Measurements from ENCODE around the gene TMEM62. TPM values are rescaled to one million over a fixed set of nuclear protein-coding genes. Genes with fewer than 3 reads are reported as not detected.

The TMEM62 gene
- total RNA-seq, 2 donors from 2014 or later, result 33.0 to 34.2 TPM

DNA sequence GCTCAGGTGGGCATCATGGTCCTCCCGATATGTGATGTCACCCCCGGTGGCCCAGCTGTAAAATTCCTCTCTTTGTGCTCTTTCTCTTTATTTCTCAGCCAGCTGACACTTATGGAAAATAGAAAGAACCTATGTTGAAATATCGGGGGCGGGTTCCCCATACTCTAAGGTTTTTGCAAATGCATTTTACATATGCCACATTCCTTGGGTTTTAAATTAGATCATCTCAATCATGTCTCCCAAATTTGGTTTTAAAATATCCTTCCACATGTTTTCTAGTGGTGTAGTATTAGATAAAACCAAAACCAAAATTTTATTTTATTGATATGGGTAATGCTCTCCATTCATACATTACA lies 4.4 kb upstream of the TMEM62 start:
- TF ChIP-seq, protein P1, sequence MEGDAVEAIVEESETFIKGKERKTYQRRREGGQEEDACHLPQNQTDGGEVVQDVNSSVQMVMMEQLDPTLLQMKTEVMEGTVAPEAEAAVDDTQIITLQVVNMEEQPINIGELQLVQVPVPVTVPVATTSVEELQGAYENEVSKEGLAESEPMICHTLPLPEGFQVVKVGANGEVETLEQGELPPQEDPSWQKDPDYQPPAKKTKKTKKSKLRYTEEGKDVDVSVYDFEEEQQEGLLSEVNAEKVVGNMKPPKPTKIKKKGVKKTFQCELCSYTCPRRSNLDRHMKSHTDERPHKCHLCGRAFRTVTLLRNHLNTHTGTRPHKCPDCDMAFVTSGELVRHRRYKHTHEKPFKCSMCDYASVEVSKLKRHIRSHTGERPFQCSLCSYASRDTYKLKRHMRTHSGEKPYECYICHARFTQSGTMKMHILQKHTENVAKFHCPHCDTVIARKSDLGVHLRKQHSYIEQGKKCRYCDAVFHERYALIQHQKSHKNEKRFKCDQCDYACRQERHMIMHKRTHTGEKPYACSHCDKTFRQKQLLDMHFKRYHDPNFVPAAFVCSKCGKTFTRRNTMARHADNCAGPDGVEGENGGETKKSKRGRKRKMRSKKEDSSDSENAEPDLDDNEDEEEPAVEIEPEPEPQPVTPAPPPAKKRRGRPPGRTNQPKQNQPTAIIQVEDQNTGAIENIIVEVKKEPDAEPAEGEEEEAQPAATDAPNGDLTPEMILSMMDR (IDR thresholded peaks at IDR 0.05), result no peak
- Histone ChIP-seq H3K36me3 (no peaks in the 10 kb centered on the region), H3K9ac (ENCODE audit: low read depth in 2 of 2, low read length in 2 of 2) (no peak overlapping the region), H3K4me1 (peaks cover 14% of the 10 kb centered on the region), H3K27me3 (no peaks in the 10 kb centered on the region), H3K27ac (no peak overlapping the region), H3K4me3 (no peak overlapping the region), H3K9me3 (no peaks in the 10 kb centered on the region)
- intact Hi-C loops (cut with DNase I), result no loop called here
- DNase-seq, result no peak

- DNase-seq, result peak; percentile 49
- H3K4me1 ChIP-seq, result peaks cover 8% of the 10 kb centered on the region
- H3K27me3 ChIP-seq, result no peaks in the 10 kb centered on the region
- TF ChIP-seq, protein P1 (IDR thresholded peaks at IDR 0.05), result no peak
- intact Hi-C loops (cut with DNase I), result no loop called here
- peak overlapping the region; percentile 98 for H3K4me3 ChIP-seq
- peak overlapping the region; percentile 94 for H3K27ac ChIP-seq
- peak overlapping the region; percentile 92 to 94 for H3K9ac ChIP-seq (ENCODE audit: low read depth in 2 of 2, low read length in 2 of 2)
- H3K9me3 ChIP-seq, result no peaks in the 10 kb centered on the region
- H3K36me3 ChIP-seq, result no peaks in the 10 kb centered on the region
These were observed 456 bp upstream of the TMEM62 start for GRCh38 chr15:43132830-43133429.

DNA sequence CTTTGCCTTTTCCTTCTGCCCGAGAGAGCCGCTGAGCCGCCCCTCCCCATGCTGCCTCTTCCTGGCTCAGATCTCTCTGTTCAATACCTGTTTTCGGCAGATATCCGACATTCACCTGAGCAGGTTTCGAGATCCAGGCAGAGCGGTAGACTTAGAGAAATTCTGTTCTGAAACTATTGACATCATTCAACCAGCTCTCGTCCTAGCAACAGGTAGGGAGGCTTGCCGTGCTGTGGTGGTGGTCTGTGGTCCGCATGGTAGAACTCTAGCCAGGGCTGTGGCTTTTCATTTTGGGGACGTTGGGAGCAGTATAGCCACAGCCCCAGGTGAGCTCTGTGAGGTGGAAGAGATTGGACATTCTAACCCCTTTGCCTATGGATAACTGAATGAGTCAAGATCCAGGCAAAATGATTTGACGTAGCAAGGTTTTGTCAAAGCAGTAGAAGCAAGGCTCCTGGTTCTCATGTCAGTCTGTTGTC lies 810 bp downstream of the TMEM62 start:
- Histone ChIP-seq H3K27me3 (no peaks in the 10 kb centered on the region), H3K36me3 (peaks cover under 1% of the 10 kb centered on the region), H3K9me3 (no peaks in the 10 kb centered on the region), H3K4me1 (peaks cover 8% of the 10 kb centered on the region), H3K4me3 (peak overlapping the region; percentile 98), H3K27ac (peak overlapping the region; percentile 94), H3K9ac (ENCODE audit: low read depth in 2 of 2, low read length in 2 of 2) (peak overlapping the region; percentile 92 to 94)
- DNase-seq, result no peak
- TF ChIP-seq, protein P1 (IDR thresholded peaks at IDR 0.05), result no peak
- intact Hi-C loops (cut with DNase I), result no loop called here

GRCh38 chr15:43135351-43135750 lies 2.0 kb downstream of the TMEM62 start:
- intact Hi-C loops (cut with DNase I), result no loop called here
- Histone ChIP-seq H3K4me3 (no peak overlapping the region), H3K27me3 (no peaks in the 10 kb centered on the region), H3K4me1 (peaks cover 8% of the 10 kb centered on the region), H3K9me3 (no peaks in the 10 kb centered on the region), H3K9ac (ENCODE audit: low read depth in 2 of 2, low read length in 2 of 2) (no peak overlapping the region), H3K27ac (no peak overlapping the region), H3K36me3 (peaks cover 7% of the 10 kb centered on the region)
- DNase-seq, result no peak
- TF ChIP-seq, protein P1 (IDR thresholded peaks at IDR 0.05), result no peak

DNA sequence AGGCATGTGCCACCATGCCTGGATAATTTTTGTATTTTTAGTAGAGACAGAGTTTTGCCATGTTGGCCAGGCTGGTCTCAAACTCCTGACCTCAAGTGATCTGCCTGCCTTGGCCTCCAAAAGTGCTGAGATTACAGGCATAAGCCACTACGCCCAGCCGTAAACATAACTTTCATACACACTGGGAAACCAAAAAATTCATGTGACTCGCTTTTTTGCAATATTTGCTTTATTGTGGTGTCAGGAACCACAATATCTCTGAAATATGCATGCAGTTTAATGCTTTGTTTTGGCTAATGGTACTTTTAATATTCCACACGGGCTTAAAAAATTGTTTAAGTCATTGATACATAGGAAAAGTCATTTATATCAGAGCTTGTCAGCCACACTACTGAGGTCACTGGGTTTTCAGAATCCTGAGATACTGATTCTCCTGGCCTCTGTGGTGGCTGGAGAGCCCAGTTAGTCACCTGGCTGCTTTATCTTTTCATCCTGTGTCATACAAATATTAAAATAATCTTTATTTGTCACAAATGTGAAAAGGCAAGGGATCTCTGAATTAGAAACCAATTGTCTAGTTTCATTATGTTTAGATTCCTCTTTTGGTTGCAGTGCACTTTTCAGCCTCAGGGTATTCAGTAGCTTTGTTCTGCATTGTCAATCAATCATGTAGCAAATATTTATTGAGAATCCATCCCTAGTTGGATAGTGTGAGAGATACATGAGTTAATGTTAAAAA lies 10.0 kb downstream of the TMEM62 start:
- DNase-seq, result no peak
- TF ChIP-seq, protein P1 (IDR thresholded peaks at IDR 0.05), result no peak
- intact Hi-C loops (cut with DNase I), result no loop called here
- Histone ChIP-seq H3K4me3 (no peak overlapping the region), H3K9me3 (no peaks in the 10 kb centered on the region), H3K9ac (ENCODE audit: low read depth in 2 of 2, low read length in 2 of 2) (no peak overlapping the region), H3K4me1 (no peaks in the 10 kb centered on the region), H3K27me3 (no peaks in the 10 kb centered on the region), H3K36me3 (peaks cover 7% of the 10 kb centered on the region), H3K27ac (no peak overlapping the region)
